ENCODE measurements around the gene SCMH1.
A peak's percentile ranks its signal among the peaks of the same experiment; 100 is the strongest.
"Not testable (repeated sequence)": the region's sequence is repeated elsewhere in the genome, so short reads cannot be mapped to it uniquely, and the experiment has no call there.

SCMH1 gene

DNA sequence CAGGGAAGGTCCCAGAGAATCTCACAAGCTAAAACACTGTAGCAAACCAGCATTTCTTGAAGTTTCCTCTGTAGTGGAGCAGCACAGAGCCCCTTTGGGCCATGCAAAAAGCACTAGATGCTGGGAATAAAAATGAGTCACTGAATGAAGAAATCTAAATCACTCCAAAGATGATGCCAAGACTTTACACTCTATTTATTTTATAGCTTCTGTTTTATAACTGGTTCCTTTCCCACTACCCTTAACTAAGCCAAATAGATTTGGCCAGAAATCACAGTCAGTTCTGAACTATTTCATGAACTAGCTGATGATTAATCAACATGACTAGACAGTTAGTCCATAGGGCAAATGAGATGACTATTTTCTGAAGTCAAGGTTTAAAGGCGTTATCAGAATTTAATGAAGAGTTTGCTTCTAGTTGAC is 89.5 kb downstream of the SCMH1 start:
- no peak for DNase-seq (ENCODE audit: low spot score)

DNA sequence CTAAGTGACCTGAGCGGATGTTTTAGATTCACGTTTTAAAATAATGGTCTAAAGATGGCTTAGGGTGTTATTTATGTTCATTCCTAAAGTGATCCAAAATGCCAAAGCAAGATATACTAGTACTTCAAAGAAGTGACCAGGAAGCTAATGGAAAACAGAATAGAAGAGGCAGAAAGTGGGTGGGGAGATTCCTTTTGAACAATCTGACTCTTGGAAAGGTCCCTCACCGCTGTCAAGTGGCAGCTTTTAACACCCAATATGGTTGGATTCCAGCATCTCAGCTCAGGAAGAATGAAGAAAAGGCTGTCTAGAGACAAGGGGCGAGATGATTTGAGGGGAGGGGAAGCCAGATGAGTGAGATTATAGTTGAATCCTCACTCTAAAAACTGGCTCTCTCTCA is 90.3 kb downstream of the SCMH1 start:
- DNase-seq (ENCODE audit: low spot score), result no peak

DNA sequence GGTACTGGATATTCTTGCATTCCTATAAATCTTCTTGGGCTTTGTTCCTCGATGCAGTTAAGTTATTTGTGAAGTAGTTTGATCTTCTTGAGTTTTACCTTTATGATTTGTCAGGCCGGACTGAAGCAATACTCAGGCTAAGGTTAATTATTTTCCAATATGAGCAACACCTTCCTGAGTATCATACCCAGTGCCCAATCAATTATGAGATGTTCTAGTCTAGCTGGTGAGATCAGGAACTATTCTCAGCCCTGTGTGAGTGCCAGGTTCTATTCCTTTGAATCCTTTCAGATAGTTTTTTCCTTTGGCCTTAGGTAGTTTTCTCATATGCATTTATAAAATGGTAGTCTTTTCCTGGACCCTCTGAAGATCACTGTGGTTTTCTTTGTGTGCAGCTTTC is 92.5 kb downstream of the SCMH1 start:
- no peak for DNase-seq (ENCODE audit: low spot score)

GRCh38 chr1:41144285-41144684 is 97.8 kb downstream of the SCMH1 start:
- DNase-seq (ENCODE audit: low spot score), result no peak

DNA sequence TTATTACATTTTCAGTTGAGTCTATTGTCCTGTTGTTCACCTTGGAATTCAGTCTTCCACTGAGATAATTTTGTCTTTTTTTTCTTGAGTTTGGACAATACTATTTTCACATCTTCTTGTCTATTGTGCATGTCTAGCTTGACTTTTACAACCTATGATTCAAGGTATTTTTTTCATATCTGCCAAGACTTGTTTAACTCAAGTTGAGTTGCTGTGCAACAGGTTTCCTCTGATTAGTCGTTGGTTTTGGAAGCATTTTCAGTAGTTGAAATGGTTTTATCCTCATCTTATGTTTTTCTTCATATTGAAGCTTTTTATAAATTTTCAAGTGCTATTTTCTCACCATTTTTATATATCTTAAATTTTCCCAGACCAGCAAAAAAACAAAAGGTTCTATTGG is 103.6 kb downstream of the SCMH1 start:
- DNase-seq (ENCODE audit: low spot score), result no peak

- DNase-seq (ENCODE audit: low spot score), result no peak
Observed at GRCh38 chr1:41135196-41135947, 106.7 kb downstream of the SCMH1 start.

GRCh38 chr1:41134325-41134724 is 107.8 kb downstream of the SCMH1 start:
- DNase-seq (ENCODE audit: low spot score), result not testable (repeated sequence)

DNA sequence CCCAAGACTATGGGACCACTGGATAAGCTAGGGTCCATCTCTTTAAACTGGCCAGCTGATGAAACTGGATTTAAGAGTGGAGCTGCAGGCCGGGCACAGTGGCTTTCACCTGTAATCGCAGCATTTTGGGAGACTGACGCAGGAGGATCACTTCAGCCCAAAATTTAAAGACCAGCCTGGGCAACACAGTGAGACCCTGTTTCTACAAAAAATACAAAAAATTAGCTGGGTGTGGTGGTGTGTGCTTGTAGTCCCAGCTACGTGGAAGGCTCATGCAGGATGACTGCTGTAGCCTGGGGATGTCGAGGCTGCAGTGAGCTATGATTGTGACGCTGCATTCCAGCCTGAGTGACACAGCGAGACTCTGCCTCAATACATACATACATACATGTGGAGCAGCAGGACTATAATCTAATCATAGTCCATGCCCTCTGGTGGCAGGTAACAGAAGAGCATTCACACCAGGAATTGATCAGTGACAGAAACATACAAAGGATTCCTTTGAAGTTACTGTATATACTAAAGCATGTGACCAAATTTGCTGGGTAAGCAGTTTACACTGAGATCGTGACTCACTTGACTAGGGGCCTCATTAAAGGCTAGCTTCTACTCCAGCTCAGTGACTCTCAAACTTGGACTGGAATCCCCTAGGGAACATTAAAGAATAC is 119.1 kb downstream of the SCMH1 start:
- DNase-seq (ENCODE audit: low spot score), result peak; percentile 53

DNA sequence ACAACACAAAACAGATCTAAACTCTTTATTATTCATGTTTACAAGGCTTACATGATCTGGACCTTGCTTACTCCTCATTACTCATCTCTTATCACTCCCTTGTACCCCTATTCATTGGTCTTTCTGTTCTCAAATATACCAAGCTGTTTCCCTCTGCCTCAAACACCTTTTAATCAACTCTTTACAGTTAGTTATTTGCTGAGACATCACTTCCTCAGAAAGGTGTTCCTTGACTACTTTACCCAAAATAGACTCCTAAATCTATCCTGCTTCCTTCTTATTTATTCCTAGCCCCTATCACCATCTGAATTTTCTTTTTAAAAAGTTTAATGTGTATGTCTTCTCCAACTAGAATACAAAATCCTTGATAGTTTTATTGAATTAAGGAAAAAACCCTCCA is 120.0 kb downstream of the SCMH1 start:
- DNase-seq (ENCODE audit: low spot score), result no peak

DNA sequence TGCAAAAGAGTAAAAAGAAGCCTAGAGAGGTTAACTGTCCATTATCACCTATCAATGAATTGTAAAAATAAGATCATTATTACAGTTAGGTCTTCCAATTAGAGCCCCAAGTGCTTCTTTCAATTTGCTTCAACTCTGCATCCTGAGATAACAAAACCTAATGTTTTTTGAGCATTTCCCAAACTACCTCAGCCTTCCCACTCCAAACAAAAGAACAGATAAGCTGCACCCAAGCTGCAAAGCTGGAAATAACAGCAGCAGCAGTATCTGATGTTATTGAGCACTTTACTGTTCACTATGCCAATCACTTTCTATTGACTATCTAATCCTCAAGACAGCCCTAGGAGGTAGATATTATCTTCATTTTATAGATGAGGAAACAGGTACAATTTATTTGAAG is 123.5 kb downstream of the SCMH1 start:
- DNase-seq (ENCODE audit: low spot score), result no peak

DNA sequence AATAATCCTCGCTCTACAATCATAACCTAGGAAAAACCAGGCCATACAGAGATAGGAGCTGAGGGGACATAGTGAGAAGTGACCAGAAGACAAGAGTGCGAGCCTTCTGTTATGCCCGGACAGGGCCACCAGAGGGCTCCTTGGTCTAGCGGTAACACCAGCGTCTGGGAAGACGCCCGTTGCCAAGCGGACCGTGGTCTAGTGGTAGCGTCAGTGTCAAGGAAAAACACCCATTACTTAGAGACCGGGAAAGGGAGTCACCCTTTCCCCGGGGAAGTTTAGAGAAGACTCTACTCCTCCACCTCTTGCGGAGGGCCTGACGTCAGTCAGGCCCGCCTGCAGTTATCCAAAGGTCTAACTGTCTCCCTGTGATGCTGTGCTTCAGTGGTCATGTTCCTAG is 124.9 kb downstream of the SCMH1 start:
- DNase-seq (ENCODE audit: low spot score), result not testable (repeated sequence)

DNA sequence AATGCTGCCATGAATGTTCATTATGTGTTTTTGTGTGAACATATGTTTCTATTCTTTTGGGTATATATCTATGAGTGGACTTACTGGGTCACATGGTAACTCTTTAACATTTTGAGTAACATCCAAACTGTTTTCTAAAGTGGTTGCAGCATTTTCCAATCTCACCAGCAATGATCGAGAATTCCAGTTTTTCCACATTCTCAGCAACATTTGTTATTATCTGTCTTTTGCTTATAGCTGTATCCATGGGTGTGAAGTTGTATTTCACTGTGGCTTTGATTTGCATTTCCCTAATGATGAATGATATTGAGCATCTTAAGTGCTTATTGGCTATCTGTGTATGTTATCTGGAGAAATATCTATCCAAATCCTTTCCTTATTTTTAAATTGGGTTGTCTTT is 131.4 kb downstream of the SCMH1 start:
- no peak for DNase-seq (ENCODE audit: low spot score)

- no peak for DNase-seq (ENCODE audit: low spot score)
Observed at GRCh38 chr1:41110286-41110685, 131.8 kb downstream of the SCMH1 start.

DNA sequence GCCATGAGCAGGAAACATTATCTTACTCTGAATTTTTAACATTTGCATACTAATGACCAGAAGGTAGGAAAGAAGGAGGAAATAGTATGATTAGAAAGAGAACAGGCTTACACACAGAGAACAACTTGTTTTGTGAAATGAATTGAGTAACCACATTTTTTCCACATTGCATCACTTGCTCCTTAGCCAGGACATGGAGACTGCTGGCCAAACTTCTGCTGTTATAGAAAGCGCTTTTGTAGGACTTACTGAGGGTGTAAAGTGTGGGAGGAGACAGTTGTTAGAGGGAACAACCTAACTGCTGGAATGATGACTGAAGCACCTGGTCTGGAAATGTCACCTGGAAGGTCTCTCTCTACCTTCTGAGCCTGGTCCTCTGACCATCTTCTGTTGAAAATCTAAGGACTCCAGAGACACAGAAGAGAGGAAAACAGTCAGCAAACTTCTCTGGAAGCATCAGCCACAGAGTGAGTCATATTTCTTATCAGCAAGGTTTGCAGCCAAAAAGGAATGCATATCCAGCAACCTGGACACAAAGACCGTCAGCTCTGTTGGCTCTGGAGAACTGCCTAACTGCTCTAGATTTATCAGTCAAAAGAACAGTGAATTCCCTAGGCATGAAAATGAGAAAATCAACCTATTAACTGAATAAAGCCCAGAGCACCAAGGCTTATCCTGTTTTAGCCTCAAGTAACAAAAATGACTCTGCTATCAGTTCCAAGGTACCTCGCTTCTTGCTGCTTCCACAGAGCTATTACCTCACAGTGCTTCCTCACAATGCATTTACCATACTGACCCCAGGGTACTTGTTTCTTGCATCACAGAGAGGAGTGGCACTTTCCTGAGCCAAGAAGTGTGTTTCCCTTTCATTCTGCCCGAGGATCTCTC is 132.6 kb downstream of the SCMH1 start:
- DNase-seq (ENCODE audit: low spot score), result peak; percentile 30

- DNase-seq (ENCODE audit: low spot score), result no peak
Observed at GRCh38 chr1:41108696-41109275, 133.3 kb downstream of the SCMH1 start.

- DNase-seq (ENCODE audit: low spot score), result no peak
Observed at GRCh38 chr1:41103766-41104165, 138.3 kb downstream of the SCMH1 start.

DNA sequence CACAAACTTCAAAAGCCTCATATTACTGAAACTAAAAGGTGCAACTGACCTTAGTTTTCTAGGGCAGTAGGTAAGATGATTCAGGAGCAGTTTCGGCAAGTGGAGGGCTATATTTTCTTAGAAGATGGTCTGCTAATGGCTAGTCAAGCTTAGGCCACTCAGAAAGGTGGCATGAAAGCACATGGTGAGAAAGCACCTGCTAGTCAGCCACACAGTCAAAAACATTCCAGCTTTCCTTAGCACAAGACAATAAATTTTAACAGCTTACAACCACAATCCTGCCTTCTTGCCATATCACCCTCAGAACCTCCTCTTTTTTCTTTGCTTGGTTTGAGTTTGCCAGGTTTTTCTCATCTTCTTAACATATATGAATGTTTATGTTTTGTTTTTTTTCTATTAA is 139.5 kb downstream of the SCMH1 start:
- no peak for DNase-seq (ENCODE audit: low spot score)

- no peak for DNase-seq (ENCODE audit: low spot score)
Observed at GRCh38 chr1:41101950-41102607, 140.0 kb downstream of the SCMH1 start.

DNA sequence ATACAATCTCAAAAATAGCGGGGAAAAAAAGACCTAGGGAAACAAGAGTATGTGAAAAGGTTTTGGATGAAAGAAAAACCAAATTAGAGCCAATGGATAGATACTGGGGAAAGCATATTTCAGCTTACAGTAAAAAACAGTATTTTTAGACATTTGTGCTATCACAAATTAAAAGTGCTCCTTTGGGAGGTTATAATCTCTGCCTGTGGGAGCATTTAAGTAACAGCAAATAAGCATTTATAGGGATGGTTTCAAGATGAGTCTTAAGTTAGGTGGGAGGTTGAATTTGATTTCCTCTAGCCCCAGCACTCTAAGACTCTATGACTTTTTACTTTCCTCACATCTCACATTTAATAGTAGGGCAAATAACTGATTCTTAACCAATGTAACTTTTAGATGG is 141.0 kb downstream of the SCMH1 start:
- DNase-seq (ENCODE audit: low spot score), result no peak

GRCh38 chr1:41100170-41100569 is 141.9 kb downstream of the SCMH1 start:
- no peak for DNase-seq (ENCODE audit: low spot score)

DNA sequence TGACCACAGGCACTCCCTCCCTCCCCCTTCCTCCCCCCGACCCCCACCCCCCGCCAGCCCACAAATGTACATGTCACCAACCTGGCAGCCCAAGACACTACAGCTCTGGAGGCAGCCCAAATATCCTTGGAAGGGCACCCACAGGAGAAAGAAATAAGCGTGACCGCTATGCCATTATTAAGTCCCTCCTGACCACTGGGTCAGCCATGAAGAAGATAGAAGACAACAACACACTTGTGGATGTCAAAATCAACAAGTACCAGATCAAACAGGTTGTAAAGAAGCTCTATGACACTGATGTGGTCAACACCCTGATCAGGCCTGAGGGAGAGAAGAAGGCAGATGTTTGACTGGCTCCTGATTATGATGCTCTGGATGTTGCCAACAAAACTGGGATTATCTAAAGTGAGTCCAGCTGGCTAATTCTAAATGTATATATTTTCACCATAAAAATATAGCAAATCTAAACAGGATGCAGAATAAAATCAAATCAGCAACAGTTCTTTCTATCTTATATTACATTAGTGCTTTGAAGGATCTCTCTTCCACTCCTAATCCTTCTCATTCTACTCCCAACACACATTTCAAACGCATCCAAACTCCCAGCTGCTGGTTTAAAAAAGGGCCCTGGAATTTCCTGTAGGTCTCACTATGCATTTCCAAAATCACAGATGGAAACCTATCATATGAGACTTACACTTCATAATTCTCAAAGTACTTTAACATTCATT is 143.2 kb downstream of the SCMH1 start:
- no peak for DNase-seq (ENCODE audit: low spot score)

All from HuH-7 (cell line).